ENCODE results near the gene LDHAL6B. TPM values are rescaled to one million over a fixed set of nuclear protein-coding genes. Genes with fewer than 3 reads are reported as not detected.

The LDHAL6B gene
- total RNA-seq, 120 experiments from 2014 or later = not detected

Small RNA genes within 50 kb of the gene (microRNA-seq; reads per million reads assigned to microRNA genes)
- gene MIR2116 = 0 to 20.3 (median 3.9) reads per million in 43 experiments

Other genes with a start within 250 kb of the LDHAL6B start
- gene RNF111, start 219.2 kb upstream of the LDHAL6B start, total RNA-seq = 10 to 100 TPM; 46.8 to 85.1 (median 63.3) TPM
- 1 to 10 TPM in 28 of 120 experiments, under 1 TPM in 78, not detected in 14; 0.18 to 2.1 (median 0.74) TPM for gene CCNB2, start 101.7 kb upstream of the LDHAL6B start, total RNA-seq
- 100 to 1,000 TPM in 17 of 120 experiments, 10 to 100 TPM in 103; 28.1 to 166 (median 63.9) TPM for gene MYO1E, start 166.0 kb downstream of the LDHAL6B start, total RNA-seq
- gene FAM81A, start 231.3 kb downstream of the LDHAL6B start, total RNA-seq = 100 to 1,000 TPM in 6 of 120 experiments, 10 to 100 TPM in 114; 23.4 to 120 (median 69.9) TPM